Thyroid gland (tissue), 4 donors: ENCODE measurements around the gene LRP6. TPM values are rescaled to one million over a fixed set of nuclear protein-coding genes. Genes with fewer than 3 reads are reported as not detected.

ENCODE experiments used
- DNase-seq, 2 donors: peaks; one replicate each; pipeline ENCODE4 v3.0.0-alpha.2; 2019
- H3K27ac ChIP-seq, 3 donors: fragments of 200-600 bp; sonication (generic); 1 replicate in 2 of 3; 2 replicates in 1 of 3; pipeline ENCODE4 v1.5.1; 2016 to 2019; ENCODE audit warnings: mild to moderate bottlenecking in 1 of 3, moderate library complexity in 1 of 3
- H3K27me3 ChIP-seq: fragments of 200-600 bp; sonication (generic); one replicate; pipeline ENCODE4 v1.5.1; 2019
- H3K36me3 ChIP-seq, 2 donors: fragments of 200-600 bp; sonication (generic); one replicate each; pipeline ENCODE4 v1.5.1; 2016 to 2019
- H3K4me1 ChIP-seq, 2 donors: fragments of 200-600 bp; sonication (generic); one replicate each; pipeline ENCODE4 v1.5.1; 2017 to 2019
- H3K4me3 ChIP-seq, 3 donors: fragments of 200-600 bp; sonication (generic); replicated peaks in 1 of 3; 1 replicate in 2 of 3; 2 replicates in 1 of 3; pipeline ENCODE4 v1.5.1; 2016; ENCODE audit warnings: mild to moderate bottlenecking in 1 of 3
- H3K9me3 ChIP-seq: fragments of 200-600 bp; sonication (generic); one replicate; pipeline ENCODE4 v1.5.1; 2017
- CTCF ChIP-seq, 6 experiments: fragments of 200-600 bp in 3 of 6; fragments of 450-650 bp in 3 of 6; sonication (generic) in 3 of 6; IDR thresholded peaks; one replicate each; pipeline ENCODE4 v1.5.1; 2016 to 2019; ENCODE audit warnings: antibody characterized with exemption in 6 of 6, mild to moderate bottlenecking in 2 of 6, inconsistent platforms in 1 of 6, moderate library complexity in 1 of 6
- POLR2A ChIP-seq, 2 donors: fragments of 450-650 bp; IDR thresholded peaks; one replicate each; pipeline ENCODE4 v1.6.1; 2017; ENCODE audit warnings: antibody characterized with exemption in 2 of 2, mild to moderate bottlenecking in 2 of 2, moderate library complexity in 1 of 2
- WGBS, 2 donors: methylation state at CpG; one replicate each; pipeline ENCODE4 v1.1.5; 2017; 5-methylcytosine and 5-hydroxymethylcytosine counted together
- intact Hi-C: fragments of 100-400 bp; cut with DNase I; formaldehyde crosslinking; loops from one replicate; pipeline ENCODE4 v1.15.1; 2023
- total RNA-seq, 4 donors: library from RNA; depleted of rRNA; stranded (reverse); fragments of >200 nt; gene quantifications; one replicate each; pipeline ENCODE4 v1.2.3, GENCODE V29; 2016

Gene LRP6
- total RNA-seq, 4 donors from 2014 or later, result 38.7 to 47.7 (median 42.7) TPM

DNA sequence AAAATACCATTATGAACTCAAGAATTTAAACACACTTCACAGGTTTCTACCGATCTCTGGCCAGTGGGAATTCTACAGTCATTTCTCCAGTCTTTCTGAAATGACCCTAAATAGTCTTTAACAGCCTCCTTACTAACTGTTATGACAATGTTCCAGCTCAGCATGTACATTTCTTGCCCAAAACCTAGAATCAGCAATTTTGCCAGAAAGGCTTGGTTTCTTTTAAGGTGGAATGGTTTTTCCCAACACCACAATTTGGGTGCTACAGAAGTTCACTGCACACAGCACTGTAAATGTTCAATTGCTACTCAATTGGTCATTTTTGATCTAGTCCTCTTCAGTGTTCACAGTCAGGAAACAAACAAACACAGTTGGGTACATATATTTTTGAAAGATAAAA is 69.7 kb downstream of the LRP6 start:
- intact Hi-C loops, result no loop called here
- no peak overlapping the region for H3K27ac ChIP-seq
- no peaks in the 10 kb centered on the region for H3K4me1 ChIP-seq
- TF ChIP-seq POLR2A (IDR thresholded peaks at IDR 0.05) (no peak), CTCF (IDR thresholded peaks at IDR 0.05) (no peak)
- H3K27me3 ChIP-seq, result no peaks in the 10 kb centered on the region
- H3K9me3 ChIP-seq, result no peaks in the 10 kb centered on the region
- WGBS, 2 donors, result 44% methylated on average over 1 of the region's 1 CpG
- H3K36me3 ChIP-seq, result peaks cover 0 to 2% of the 10 kb centered on the region in 2 donors
- H3K4me3 ChIP-seq, result no peak overlapping the region
- no peak for DNase-seq

GRCh38 chr12:12195516-12195915 is 71.3 kb downstream of the LRP6 start:
- no peak overlapping the region for H3K27ac ChIP-seq
- DNase-seq, result no peak
- no peaks in the 10 kb centered on the region for H3K36me3 ChIP-seq
- intact Hi-C loops, result no loop called here
- no peaks in the 10 kb centered on the region for H3K27me3 ChIP-seq
- H3K9me3 ChIP-seq, result no peaks in the 10 kb centered on the region
- WGBS, 2 donors, result 81 to 94% methylated on average over 1 of the region's 1 CpG
- no peak overlapping the region for H3K4me3 ChIP-seq
- TF ChIP-seq POLR2A (IDR thresholded peaks at IDR 0.05) (no peak), CTCF (IDR thresholded peaks at IDR 0.05) (no peak)
- no peaks in the 10 kb centered on the region for H3K4me1 ChIP-seq

DNA sequence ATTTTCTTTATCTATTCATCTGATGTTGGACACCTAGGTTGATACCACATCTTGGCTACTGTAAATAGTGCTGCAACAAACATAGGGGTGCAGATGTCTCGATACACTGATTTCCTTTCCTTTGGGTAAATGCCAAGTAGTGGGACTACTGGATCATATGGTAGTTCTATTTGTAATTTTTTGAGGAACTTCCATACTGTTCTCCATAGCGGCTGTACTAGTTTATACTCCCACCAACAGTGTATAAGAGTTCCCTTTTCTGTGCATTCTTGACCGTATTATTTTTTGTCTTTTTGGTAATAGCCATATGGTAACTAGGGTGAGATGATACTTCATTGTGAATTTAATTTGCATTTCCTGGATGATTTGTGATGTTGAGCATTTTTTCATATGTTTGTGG is 71.8 kb downstream of the LRP6 start:
- Histone ChIP-seq H3K4me1 (no peaks in the 10 kb centered on the region), H3K4me3 (no peak overlapping the region), H3K27ac (no peak overlapping the region), H3K27me3 (no peaks in the 10 kb centered on the region), H3K9me3 (no peaks in the 10 kb centered on the region), H3K36me3 (no peaks in the 10 kb centered on the region)
- no peak for DNase-seq
- intact Hi-C loops, result no loop called here
- TF ChIP-seq CTCF (IDR thresholded peaks at IDR 0.05) (no peak), POLR2A (IDR thresholded peaks at IDR 0.05) (no peak)
- 97 to 98% methylated on average over 3 of the region's 3 CpGs for WGBS, 2 donors

DNA sequence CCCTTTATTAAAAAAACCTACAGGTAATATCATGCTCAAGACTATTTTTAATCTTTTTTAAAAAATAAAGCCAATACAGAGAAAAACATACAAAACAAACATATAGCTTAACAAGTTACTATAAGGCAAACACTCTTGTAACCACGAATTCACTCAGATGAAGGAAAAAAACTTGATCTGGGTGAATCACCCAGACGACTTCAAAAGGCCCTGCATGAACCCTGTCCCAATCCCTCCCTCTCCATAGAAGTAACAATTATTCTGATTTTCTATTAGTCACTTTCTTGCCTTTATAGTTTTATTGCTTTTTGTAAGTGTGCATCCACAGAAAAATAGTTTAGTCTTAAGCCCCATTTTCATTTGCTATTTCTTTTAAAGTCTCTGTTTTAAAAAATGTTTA is 72.6 kb downstream of the LRP6 start:
- 78 to 90% methylated on average over 2 of the region's 2 CpGs for WGBS, 2 donors
- Histone ChIP-seq H3K4me3 (no peak overlapping the region), H3K27ac (no peak overlapping the region), H3K36me3 (no peaks in the 10 kb centered on the region), H3K4me1 (no peaks in the 10 kb centered on the region), H3K27me3 (no peaks in the 10 kb centered on the region), H3K9me3 (no peaks in the 10 kb centered on the region)
- DNase-seq, result no peak
- TF ChIP-seq POLR2A (IDR thresholded peaks at IDR 0.05) (no peak), CTCF (IDR thresholded peaks at IDR 0.05) (no peak)
- intact Hi-C loops, result no loop called here

DNA sequence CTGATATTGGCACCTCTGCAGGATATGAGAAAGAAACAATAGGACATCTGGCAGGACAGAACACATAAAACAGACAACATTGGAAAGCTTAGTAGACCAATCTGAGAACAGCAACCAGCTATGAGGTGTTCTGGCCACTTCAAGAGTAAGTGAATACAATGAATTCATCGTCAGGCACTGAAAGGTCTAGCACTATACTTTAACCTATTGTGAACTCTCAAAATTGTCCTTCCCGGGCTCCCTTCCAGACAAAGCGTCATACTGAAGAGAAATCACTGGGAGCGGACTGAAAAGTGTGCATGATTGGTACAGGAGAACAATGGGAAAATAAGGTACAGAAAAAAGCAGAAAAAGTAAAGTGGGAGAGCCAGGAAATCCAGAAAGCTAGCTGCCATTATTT is 75.8 kb downstream of the LRP6 start:
- Histone ChIP-seq H3K36me3 (no peaks in the 10 kb centered on the region), H3K27me3 (no peaks in the 10 kb centered on the region), H3K9me3 (no peaks in the 10 kb centered on the region), H3K4me1 (peaks cover 0 to 10% of the 10 kb centered on the region in 2 donors), H3K4me3 (no peak overlapping the region), H3K27ac (no peak overlapping the region)
- no peak for DNase-seq
- WGBS, 2 donors, result 63 to 73% methylated on average over 4 of the region's 4 CpGs
- TF ChIP-seq CTCF (IDR thresholded peaks at IDR 0.05), result no peak
- no peak for TF ChIP-seq POLR2A (IDR thresholded peaks at IDR 0.05)
- intact Hi-C loops, result no loop called here
